HG02759 (cell line): Measurements from ENCODE around the gene SLC35B4.

Source experiments
- ATAC-seq: cut with Tn5 transposase; IDR thresholded peaks from one replicate; pipeline ENCODE4 v1.9.1; 2021; ENCODE audit warnings: mild to moderate bottlenecking, moderate library complexity; ENCODE audit not compliant: unreplicated experiment

Gene SLC35B4

GRCh38 chr7:134293002-134293740, 23.6 kb downstream of the SLC35B4 start:
- peak; percentile 100 for ATAC-seq

GRCh38 chr7:134290286-134290685, 26.4 kb downstream of the SLC35B4 start:
- no peak for ATAC-seq

GRCh38 chr7:134289841-134290240, 26.9 kb downstream of the SLC35B4 start:
- no peak for ATAC-seq

- ATAC-seq, result no peak
Measured at GRCh38 chr7:134289423-134289822, 27.3 kb downstream of the SLC35B4 start.

- ATAC-seq, result no peak
Measured at GRCh38 chr7:134287916-134288659, 28.6 kb downstream of the SLC35B4 start.

- no peak for ATAC-seq
Measured at GRCh38 chr7:134284952-134285351, 31.8 kb downstream of the SLC35B4 start.

- ATAC-seq, result no peak
Measured at GRCh38 chr7:134284011-134284410, 32.7 kb downstream of the SLC35B4 start.

- ATAC-seq, result no peak
Measured at GRCh38 chr7:134280508-134280907, 36.2 kb downstream of the SLC35B4 start.

- no peak for ATAC-seq
Measured at GRCh38 chr7:134279898-134280297, 36.8 kb downstream of the SLC35B4 start.

GRCh38 chr7:134279336-134279735, 37.4 kb downstream of the SLC35B4 start:
- no peak for ATAC-seq

GRCh38 chr7:134278502-134279153, 38.1 kb downstream of the SLC35B4 start:
- no peak for ATAC-seq

- ATAC-seq, result no peak
Measured at GRCh38 chr7:134276951-134277350, 39.8 kb downstream of the SLC35B4 start.

- no peak for ATAC-seq
Measured at GRCh38 chr7:134262322-134262721, 54.4 kb downstream of the SLC35B4 start.

- no peak for ATAC-seq
Measured at GRCh38 chr7:134255814-134256213, 60.9 kb downstream of the SLC35B4 start.

GRCh38 chr7:134254311-134254710, 62.4 kb downstream of the SLC35B4 start:
- no peak for ATAC-seq

GRCh38 chr7:134248196-134248595, 68.5 kb downstream of the SLC35B4 start:
- no peak for ATAC-seq

- ATAC-seq, result no peak
Measured at GRCh38 chr7:134246761-134247160, 70.0 kb downstream of the SLC35B4 start.

GRCh38 chr7:134246347-134246746, 70.4 kb downstream of the SLC35B4 start:
- ATAC-seq, result no peak

- ATAC-seq, result no peak
Measured at GRCh38 chr7:134245253-134245652, 71.5 kb downstream of the SLC35B4 start.
